ENCODE measurements around the gene FBXW11. TPM values are rescaled to one million over a fixed set of nuclear protein-coding genes. Genes with fewer than 3 reads are reported as not detected.

The FBXW11 gene
- total RNA-seq, 2 donors from 2014 or later: 47.3 to 54.8 TPM

GRCh38 chr5:172007175-172008110 lies 1.0 kb upstream of the FBXW11 start:
- Mint-ChIP-seq H3K9me3 (no peaks in the 10 kb centered on the region), H3K36me3 (no peaks in the 10 kb centered on the region), H3K4me3 (peak overlapping the region; percentile 96), H3K4me1 (ENCODE audit: low read depth in 2 of 2) (peaks cover 24 to 41% of the 10 kb centered on the region in 2 donors), H3K27me3 (no peaks in the 10 kb centered on the region), H3K27ac (peak overlapping the region; percentile 89 to 96)
- ATAC-seq: no peak
- no peak for DNase-seq (ENCODE audit: low spot score)

GRCh38 chr5:172005708-172006320 lies 624 bp downstream of the FBXW11 start:
- ATAC-seq: no peak
- Mint-ChIP-seq H3K9me3 (no peaks in the 10 kb centered on the region), H3K36me3 (no peaks in the 10 kb centered on the region), H3K4me3 (peak overlapping the region; percentile 96), H3K27me3 (no peaks in the 10 kb centered on the region), H3K4me1 (ENCODE audit: low read depth in 2 of 2) (peaks cover 35 to 57% of the 10 kb centered on the region in 2 donors), H3K27ac (peak overlapping the region; percentile 89 to 96)
- no peak for DNase-seq (ENCODE audit: low spot score)

- Mint-ChIP-seq H3K27me3 (no peaks in the 10 kb centered on the region), H3K36me3 (no peaks in the 10 kb centered on the region), H3K4me1 (ENCODE audit: low read depth in 2 of 2) (peaks cover 42 to 60% of the 10 kb centered on the region in 2 donors), H3K4me3 (peak overlapping the region; percentile 96), H3K9me3 (no peaks in the 10 kb centered on the region), H3K27ac (peak overlapping the region; percentile 89 to 96)
- no peak for ATAC-seq
- DNase-seq (ENCODE audit: low spot score): no peak
These were observed 1.6 kb downstream of the FBXW11 start for GRCh38 chr5:172004824-172005237.

GRCh38 chr5:172003746-172004145 lies 2.7 kb downstream of the FBXW11 start:
- H3K4me3 Mint-ChIP-seq: peak overlapping the region; percentile 19
- H3K27ac Mint-ChIP-seq: peak overlapping the region in 1 of 2 donors; percentile 69
- H3K27me3 Mint-ChIP-seq: no peaks in the 10 kb centered on the region
- H3K4me1 Mint-ChIP-seq (ENCODE audit: low read depth in 2 of 2): peaks cover 45 to 65% of the 10 kb centered on the region in 2 donors
- H3K36me3 Mint-ChIP-seq: no peaks in the 10 kb centered on the region
- DNase-seq (ENCODE audit: low spot score) (no peak), ATAC-seq (no peak)
- H3K9me3 Mint-ChIP-seq: no peaks in the 10 kb centered on the region

- no peaks in the 10 kb centered on the region for H3K9me3 Mint-ChIP-seq
- no peaks in the 10 kb centered on the region for H3K36me3 Mint-ChIP-seq
- H3K27me3 Mint-ChIP-seq: no peaks in the 10 kb centered on the region
- ATAC-seq (no peak), DNase-seq (ENCODE audit: low spot score) (no peak)
- H3K4me1 Mint-ChIP-seq (ENCODE audit: low read depth in 2 of 2): peaks cover 46 to 66% of the 10 kb centered on the region in 2 donors
- H3K4me3 Mint-ChIP-seq: peak overlapping the region; percentile 19
- H3K27ac Mint-ChIP-seq: peak overlapping the region in 1 of 2 donors; percentile 69
These were observed 3.5 kb downstream of the FBXW11 start for GRCh38 chr5:172002840-172003512.

GRCh38 chr5:172002310-172002709 lies 4.1 kb downstream of the FBXW11 start:
- DNase-seq (ENCODE audit: low spot score) (no peak), ATAC-seq (no peak)
- Mint-ChIP-seq H3K9me3 (no peaks in the 10 kb centered on the region), H3K36me3 (no peaks in the 10 kb centered on the region), H3K4me1 (ENCODE audit: low read depth in 2 of 2) (peaks cover 45 to 66% of the 10 kb centered on the region in 2 donors), H3K27me3 (no peaks in the 10 kb centered on the region), H3K27ac (no peak overlapping the region), H3K4me3 (no peak overlapping the region)

GRCh38 chr5:171999877-172000276 lies 6.6 kb downstream of the FBXW11 start:
- no peaks in the 10 kb centered on the region for H3K36me3 Mint-ChIP-seq
- H3K27ac Mint-ChIP-seq: peak overlapping the region in 1 of 2 donors; percentile 7
- H3K4me1 Mint-ChIP-seq (ENCODE audit: low read depth in 2 of 2): peaks cover 38 to 55% of the 10 kb centered on the region in 2 donors
- ATAC-seq (no peak), DNase-seq (ENCODE audit: low spot score) (no peak)
- no peak overlapping the region for H3K4me3 Mint-ChIP-seq
- no peaks in the 10 kb centered on the region for H3K9me3 Mint-ChIP-seq
- H3K27me3 Mint-ChIP-seq: no peaks in the 10 kb centered on the region

GRCh38 chr5:171999100-171999499 lies 7.3 kb downstream of the FBXW11 start:
- H3K4me1 Mint-ChIP-seq (ENCODE audit: low read depth in 2 of 2): peaks cover 35 to 51% of the 10 kb centered on the region in 2 donors

GRCh38 chr5:171997011-171997410 lies 9.4 kb downstream of the FBXW11 start:
- Mint-ChIP-seq H3K36me3 (no peaks in the 10 kb centered on the region), H3K4me1 (ENCODE audit: low read depth in 2 of 2) (peaks cover 33 to 38% of the 10 kb centered on the region in 2 donors), H3K9me3 (no peaks in the 10 kb centered on the region), H3K27ac (no peak overlapping the region), H3K4me3 (no peak overlapping the region), H3K27me3 (no peaks in the 10 kb centered on the region)
- DNase-seq (ENCODE audit: low spot score) (no peak), ATAC-seq (no peak)

More at GRCh38 chr5:171999100-171999499, 7.3 kb downstream of the FBXW11 start:
- DNase-seq (ENCODE audit: low spot score): no peak
- Mint-ChIP-seq H3K36me3 (no peaks in the 10 kb centered on the region), H3K9me3 (no peaks in the 10 kb centered on the region), H3K27me3 (no peaks in the 10 kb centered on the region), H3K27ac (no peak overlapping the region), H3K4me3 (no peak overlapping the region)
- no peak for ATAC-seq

GRCh38 chr5:171992813-171993212 lies 13.6 kb downstream of the FBXW11 start:
- no peak overlapping the region for H3K4me3 Mint-ChIP-seq
- H3K36me3 Mint-ChIP-seq: peaks cover 12% of the 10 kb centered on the region
- H3K27me3 Mint-ChIP-seq: no peaks in the 10 kb centered on the region
- no peak for ATAC-seq
- no peak overlapping the region for H3K27ac Mint-ChIP-seq
- peaks cover 33 to 40% of the 10 kb centered on the region in 2 donors for H3K4me1 Mint-ChIP-seq (ENCODE audit: low read depth in 2 of 2)
- DNase-seq (ENCODE audit: low spot score): no peak
- no peaks in the 10 kb centered on the region for H3K9me3 Mint-ChIP-seq

- H3K4me1 Mint-ChIP-seq (ENCODE audit: low read depth in 2 of 2): peaks cover 35 to 39% of the 10 kb centered on the region in 2 donors
- no peak overlapping the region for H3K4me3 Mint-ChIP-seq
- no peaks in the 10 kb centered on the region for H3K27me3 Mint-ChIP-seq
- peaks cover 12% of the 10 kb centered on the region for H3K36me3 Mint-ChIP-seq
- no peaks in the 10 kb centered on the region for H3K9me3 Mint-ChIP-seq
- ATAC-seq: no peak
- H3K27ac Mint-ChIP-seq: no peak overlapping the region
- DNase-seq (ENCODE audit: low spot score): no peak
These were observed 14.1 kb downstream of the FBXW11 start for GRCh38 chr5:171992305-171992704.

- no peak overlapping the region for H3K4me3 Mint-ChIP-seq
- H3K4me1 Mint-ChIP-seq (ENCODE audit: low read depth in 2 of 2): peaks cover 33 to 41% of the 10 kb centered on the region in 2 donors
- no peaks in the 10 kb centered on the region for H3K9me3 Mint-ChIP-seq
- ATAC-seq (no peak), DNase-seq (ENCODE audit: low spot score) (no peak)
- no peaks in the 10 kb centered on the region for H3K27me3 Mint-ChIP-seq
- H3K27ac Mint-ChIP-seq: no peak overlapping the region
- H3K36me3 Mint-ChIP-seq: peaks cover 12% of the 10 kb centered on the region
These were observed 15.8 kb downstream of the FBXW11 start for GRCh38 chr5:171990713-171991015.

- Mint-ChIP-seq H3K27ac (peak overlapping the region; percentile 67 to 73), H3K9me3 (no peaks in the 10 kb centered on the region), H3K4me1 (ENCODE audit: low read depth in 2 of 2) (peaks cover 34 to 43% of the 10 kb centered on the region in 2 donors), H3K36me3 (peaks cover 12% of the 10 kb centered on the region), H3K27me3 (no peaks in the 10 kb centered on the region), H3K4me3 (peak overlapping the region; percentile 41)
- DNase-seq (ENCODE audit: low spot score) (no peak), ATAC-seq (no peak)
These were observed 16.3 kb downstream of the FBXW11 start for GRCh38 chr5:171989946-171990712.

All from natural killer cell treated with Interleukin-12 subunit alpha and Interleukin-12 subunit beta and Interleukin-15 and Interleukin-18, amount 100 ng/mL, for 72 hours (primary cell).